ENCODE data around the gene SGCD.
"Not testable (repeated sequence)": the region's sequence is repeated elsewhere in the genome, so short reads cannot be mapped to it uniquely, and the experiment has no call there.

Gene SGCD

DNA sequence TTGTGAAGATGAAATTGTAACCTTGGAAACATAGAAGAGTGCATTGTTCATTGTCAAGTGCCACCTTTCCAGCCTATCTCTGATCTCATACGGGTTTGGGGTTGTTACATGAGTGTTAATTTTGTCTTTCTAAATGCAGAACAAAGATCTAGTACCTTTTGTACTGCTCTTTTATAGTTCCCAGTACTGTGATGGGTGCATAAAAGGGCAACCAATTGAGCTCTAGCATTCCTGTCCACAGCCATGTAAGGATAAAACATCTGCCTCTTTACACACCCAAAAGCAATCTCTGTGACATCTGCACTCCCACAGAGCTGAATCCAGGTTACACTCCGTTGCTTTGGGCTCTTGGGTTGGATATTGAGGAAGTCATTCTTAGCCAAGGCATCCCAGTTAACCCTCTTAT lies 255.2 kb downstream of the SGCD start:
- DNase-seq (ENCODE audit: low read depth): no peak

DNA sequence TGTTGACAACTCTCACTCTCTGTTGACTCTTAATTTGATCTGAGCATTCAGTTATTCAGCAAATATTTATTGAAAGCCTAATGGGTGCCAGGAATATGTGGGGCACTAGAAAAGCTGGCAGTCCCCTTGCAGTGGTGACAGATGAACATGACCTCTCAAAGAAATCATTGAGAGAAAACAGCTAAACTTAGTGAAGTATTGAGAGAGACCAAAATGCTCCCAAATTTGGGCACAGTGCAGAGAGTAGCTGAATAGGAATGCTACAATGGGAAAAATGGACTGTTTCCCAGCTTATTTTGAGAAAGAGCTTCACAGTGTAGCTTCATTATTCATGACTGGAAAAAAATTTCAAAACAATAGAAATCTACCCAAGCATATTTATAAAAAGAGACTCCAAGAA lies 257.9 kb downstream of the SGCD start:
- DNase-seq (ENCODE audit: low read depth): no peak

DNA sequence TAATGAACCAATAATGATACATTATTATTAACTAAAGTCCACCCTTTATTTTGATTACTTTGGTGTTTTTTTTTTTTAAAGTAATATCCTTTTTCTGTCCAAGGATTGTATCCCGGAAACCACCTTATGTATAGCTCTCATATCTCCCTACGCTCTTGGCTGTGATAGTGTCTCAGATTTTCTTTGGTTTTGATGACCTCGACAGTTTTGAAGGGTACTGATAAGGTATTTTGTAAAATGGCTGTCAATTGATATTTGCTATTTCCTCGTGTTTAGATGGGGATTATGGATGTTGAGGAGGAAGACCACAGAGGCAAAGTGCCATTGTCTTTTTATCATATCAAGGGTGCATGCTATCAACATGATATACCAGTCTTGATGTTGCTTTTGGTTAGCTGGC lies 259.0 kb downstream of the SGCD start:
- DNase-seq (ENCODE audit: low read depth): no peak

DNA sequence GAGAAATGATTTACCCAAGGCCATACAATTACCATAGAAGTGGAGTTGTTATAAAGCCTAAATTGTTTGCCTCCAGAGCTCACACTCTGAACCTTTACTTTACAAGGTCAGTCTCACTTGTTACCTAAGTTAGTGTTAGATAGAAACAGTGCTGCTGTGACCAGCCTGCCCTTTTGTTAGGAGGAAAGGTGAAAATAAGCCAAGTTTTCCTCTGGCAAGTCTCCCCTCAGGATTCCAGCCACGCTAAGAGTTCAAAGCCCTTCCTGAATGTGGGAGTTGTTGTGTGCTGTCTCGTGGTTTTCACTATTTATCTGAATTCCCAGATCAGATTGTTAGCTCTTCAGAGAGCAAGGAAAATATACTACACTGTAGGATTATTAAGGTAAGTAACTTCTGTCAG lies 260.0 kb downstream of the SGCD start:
- no peak for DNase-seq (ENCODE audit: low read depth)

DNA sequence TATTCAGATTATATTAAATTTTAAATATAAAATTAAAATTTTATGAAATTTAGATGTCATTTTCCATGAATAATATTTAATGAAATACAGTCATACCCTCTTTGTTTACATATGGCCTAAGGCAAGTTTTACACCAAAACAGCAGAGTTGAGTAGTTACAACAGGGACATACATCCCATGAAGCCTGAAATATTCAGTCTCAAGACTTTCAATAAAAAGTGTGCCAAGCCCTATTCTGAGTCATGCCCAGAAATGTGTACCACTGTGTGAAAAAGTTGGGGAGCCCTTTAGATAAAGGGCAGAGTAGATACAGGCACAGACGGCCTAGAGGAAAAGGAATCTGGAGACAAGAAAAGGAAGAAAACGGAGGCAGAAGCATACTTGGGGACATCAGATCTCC lies 261.3 kb downstream of the SGCD start:
- DNase-seq (ENCODE audit: low read depth): no peak

DNA sequence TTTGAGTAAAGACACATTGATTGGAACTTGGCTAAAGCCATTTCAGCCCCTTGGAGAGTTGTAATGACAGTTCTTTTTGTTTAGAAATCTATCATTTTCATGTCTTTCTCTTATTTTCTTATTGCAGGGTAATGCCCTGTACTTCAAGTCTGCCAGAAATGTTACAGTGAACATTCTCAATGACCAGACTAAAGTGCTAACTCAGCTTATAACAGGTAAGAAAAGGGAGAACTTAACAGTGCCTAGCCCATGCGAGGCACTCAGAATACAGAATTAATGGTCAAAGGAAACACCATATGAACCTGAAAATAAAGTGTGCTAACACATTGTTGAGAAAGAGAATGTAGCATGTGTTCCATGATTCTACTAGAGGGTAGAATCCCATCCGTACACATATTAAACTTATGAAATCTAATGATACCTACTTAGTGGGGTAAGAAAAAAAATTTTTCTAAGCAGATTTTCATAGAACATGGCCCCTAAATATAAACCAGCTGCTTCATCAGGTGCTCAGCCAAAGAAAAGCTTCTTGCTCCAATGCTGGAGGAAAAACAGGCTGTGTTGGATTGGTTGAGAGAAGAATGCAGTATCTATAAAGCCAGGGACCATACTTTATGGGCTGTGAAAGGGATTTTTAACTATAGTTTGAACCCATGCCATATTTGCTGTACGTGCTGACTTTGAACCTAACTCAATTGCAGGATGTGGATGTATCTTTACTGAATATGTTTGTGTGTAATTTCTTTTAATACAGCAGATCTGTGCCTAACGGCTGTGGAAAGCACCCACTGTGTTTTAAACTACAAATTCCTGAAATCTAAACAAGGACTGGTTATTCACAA lies 262.4 kb downstream of the SGCD start:
- no peak for DNase-seq (ENCODE audit: low read depth)

DNA sequence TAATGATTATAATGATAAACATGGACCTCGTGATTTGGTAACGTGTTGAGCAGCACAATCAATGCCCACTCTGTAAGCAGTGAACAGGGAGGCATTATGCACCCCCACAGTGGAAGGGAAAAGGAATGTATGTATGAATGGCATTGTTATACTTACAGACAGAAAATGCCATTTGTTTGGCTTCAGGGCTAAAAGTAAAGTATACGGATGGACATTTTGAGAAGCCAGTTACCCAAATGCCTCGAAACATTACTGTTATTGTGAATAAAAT lies 262.9 kb downstream of the SGCD start:
- DNase-seq (ENCODE audit: low read depth): no peak

DNA sequence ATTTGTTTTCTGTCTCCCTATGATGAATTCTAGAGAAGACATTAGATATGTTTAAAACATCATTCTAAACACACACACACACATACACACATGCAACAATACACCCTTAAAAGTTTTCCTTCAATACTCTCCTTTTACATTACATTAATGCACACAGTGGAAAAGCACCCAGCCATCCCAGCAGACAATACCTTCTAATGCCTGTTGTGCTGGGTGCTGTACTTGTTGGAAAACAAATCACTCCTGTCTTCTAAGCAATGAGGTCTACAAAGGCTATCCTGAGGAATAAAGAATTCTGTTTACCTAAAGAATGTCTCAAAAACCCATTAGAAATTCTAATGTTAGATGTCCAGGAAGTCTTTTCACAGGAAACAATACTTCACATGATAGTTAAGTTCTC lies 264.0 kb downstream of the SGCD start:
- no peak for DNase-seq (ENCODE audit: low read depth)

DNA sequence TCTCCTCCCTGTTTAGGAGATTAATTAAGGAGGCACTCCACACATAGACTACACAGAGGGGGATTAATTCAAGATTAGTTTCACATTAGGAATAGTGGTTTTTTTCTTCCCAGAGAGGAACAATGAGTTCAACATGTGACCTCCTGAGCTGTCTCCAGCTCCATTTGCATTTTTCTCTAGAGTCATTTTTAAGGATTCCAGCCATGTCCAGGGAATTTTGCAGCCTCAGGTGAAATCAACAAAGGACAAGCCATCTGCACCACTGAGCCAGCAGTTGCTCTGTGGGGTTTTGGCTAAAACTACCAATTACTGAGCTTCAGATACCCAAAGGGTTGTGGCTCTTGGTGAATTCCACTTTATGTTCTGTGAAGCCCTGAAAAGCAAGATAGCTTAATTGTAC lies 264.7 kb downstream of the SGCD start:
- DNase-seq (ENCODE audit: low read depth): no peak

DNA sequence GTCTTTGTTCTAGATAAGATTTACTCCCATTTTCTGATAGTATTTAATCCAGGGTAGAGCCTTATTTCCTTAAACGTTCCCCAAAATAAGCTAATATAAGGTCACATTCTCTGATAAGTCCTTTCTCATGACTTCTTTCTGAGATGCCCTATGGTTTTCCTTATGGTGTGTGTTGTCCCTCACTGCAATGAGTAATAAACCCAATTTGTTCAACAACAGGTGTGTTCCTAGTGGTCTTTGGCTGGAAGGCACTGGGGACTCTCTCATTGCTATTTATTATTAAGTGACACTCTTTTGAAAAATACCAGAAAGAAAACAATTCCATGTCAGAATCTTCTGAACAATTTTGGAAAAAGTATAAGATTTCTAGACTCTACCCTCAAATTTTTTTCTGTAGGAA lies 266.6 kb downstream of the SGCD start:
- DNase-seq (ENCODE audit: low read depth): no peak

DNA sequence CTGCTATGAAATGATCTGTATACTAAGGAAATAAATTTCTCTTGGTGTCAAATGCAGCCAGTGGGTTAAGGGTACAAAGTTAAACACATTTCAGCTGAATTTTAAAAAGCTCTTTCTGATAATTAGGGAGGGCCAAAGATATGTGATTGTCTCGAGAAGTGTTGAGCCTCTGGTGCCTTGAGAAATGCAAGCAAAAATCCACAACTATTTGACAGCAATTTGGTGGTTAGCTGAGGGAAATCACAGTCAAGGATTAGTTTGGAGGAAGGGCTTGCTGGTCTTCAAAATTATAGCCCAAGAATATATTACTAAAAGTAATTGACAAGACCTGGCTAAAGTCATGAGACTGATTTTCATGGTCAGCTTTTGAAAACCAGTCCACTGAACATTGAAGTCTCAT lies 267.4 kb downstream of the SGCD start:
- no peak for DNase-seq (ENCODE audit: low read depth)

DNA sequence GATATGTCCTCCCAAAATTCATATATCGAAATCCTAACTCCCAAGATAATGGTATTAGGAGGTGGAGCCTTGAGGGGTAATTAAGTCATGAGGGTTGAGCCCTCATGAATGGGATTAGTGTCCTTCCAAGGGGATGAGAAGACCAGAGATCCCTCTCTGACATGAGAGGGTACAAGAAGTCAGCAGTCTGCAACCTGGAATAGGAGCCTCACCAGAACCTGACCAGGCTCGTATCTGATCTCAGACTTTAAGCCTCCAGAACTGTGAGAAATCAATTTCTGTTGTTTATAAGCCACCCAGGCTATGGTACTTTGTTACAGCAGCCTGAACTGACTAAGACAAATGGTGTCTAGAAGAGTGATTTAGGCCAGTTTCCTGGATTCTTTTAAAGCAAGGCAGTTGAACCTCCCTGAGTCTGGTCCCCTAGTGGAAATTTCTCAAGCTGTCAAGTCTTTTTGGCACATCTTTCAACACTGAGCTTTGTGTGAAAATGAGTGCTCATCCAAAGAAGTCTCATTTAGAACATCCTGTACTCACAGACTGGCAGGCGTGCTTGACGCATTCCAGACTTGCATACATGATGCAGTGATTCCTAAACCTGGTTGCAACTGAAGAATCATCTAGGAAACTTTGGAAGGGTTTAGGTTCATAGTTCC lies 268.3 kb downstream of the SGCD start:
- DNase-seq (ENCODE audit: low read depth): no peak

DNA sequence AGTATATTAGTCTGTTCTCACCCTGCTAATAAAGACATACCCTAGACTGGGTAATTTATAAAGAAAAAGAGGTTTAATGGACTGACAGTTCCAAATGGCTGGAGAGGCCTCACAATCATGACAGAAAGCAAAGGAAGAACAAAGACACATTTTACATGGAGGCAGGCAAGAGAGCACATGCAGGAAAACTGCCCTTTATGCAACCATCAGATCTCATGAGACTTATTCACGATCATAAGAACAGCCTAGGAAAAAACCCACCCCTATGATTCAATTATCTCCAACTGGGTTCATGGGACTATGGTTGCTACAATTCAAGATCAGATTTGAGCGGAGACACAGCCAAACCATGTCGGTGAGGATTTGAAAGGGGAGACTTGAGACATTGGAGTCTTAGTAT lies 270.3 kb downstream of the SGCD start:
- DNase-seq (ENCODE audit: low read depth): no peak

DNA sequence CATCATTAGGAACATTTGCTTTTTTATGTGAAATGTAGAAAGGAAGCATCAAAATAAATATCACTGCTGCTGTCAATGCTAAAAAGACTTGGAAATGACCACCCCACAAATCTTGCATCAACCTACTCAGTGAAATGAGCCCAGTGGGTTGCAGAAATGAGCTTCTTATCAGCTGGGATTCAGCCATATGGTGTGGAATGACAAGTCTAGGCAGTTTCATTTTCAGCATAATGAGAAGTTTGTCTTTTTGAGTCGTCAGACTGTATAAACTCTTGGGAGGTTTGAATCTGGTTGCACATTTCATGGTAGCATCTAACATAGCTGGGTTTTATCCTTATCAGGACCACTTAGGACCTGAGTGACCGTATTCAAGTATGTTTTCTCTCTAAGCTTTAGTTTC lies 272.0 kb downstream of the SGCD start:
- no peak for DNase-seq (ENCODE audit: low read depth)

DNA sequence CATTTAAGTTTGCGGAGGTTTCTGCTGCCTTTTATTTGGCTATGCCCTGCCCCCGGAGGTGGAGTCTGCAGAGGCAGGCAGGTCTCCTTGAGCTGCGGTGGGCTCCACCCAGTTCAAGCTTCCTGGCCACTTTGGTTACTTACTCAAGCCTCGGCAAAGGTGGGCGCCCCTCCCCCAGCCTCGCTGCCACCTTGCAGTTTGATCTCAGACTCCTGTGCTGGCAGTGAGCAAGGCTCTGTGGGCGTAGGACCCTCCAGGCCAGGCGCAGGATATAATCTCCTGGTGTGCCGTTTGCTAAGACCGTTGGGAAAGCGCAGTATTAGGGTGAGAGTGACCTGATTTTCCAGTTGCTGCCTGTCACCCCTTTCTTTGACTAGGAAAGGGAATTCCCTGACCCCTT lies 283.6 kb downstream of the SGCD start:
- DNase-seq (ENCODE audit: low read depth): not testable (repeated sequence)

DNA sequence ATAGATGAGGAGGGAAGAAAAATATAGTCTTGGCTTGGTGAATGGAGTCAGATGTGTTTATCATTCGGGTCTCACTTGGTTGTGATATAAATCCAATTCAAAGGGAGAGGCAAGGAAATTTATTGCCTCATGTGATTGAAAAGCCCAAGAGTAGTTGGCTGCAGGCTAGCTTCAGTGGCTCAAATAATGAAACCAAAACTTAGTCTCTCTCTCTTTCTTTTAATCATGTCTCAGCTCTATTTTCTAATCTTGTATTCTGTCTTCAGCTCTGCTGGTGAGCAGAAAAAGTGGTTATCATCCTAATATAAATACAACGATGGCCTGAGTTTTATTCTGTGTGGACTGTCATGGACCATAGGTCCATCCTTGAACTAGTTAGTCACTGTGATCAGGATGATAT lies 288.9 kb downstream of the SGCD start:
- DNase-seq (ENCODE audit: low read depth): no peak

DNA sequence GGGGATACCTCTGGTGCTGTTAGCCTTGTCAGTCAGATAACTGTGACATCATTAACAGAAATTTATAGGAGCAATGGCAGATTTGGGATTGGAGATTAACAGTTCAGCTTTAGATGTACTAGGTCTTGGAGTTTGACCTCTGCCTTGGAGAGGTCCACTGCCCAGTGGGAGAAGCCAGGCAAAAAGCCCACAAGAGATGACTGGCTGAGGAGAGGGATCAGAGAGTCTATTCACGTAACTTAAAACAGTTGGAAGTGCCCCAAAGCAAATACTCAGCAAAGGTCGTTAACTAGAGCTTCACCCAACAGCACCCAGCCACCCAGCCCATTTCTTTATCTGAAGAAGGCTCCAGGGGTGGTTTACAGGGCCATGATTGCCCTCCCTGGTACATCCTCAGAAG lies 290.5 kb downstream of the SGCD start:
- no peak for DNase-seq (ENCODE audit: low read depth)

DNA sequence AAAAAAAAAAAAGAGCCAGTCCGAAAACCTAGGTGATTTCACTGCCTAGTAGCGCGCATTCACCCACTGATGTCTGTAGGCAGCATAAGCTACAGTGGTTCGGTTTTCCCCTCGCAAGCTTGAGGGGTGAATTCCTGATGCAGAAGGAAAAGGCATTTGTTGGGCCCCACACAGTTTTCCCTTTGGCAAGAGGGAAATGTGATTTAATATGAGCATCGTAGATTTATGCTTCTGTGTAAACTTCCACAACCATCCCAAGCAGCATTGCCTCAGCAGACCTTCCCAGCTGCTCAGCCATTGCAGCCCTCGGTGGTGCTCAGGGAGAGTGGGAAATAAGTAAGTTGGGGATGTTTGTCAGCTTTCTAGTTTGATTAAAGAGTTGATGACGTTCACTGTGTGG lies 291.6 kb downstream of the SGCD start:
- DNase-seq (ENCODE audit: low read depth): no peak

DNA sequence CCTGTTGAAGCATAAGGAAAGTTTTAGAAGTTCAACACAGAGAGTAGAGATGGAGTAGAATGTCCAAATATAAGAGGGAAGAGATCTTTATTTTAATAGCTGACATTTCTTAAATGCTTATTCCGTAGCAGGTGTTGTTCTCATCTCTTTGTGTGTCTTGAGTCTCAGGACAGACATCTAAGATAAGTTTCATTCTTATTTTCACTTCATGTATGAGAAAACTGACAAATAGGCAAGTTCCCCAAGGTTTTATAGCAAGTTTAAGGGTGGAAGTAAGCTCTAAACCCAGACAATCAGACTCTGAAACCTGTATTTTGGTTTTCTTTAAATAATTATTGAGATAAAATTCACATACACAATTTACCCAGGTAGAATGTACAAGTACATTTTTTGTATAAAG lies 294.8 kb downstream of the SGCD start:
- DNase-seq (ENCODE audit: low read depth): no peak

DNA sequence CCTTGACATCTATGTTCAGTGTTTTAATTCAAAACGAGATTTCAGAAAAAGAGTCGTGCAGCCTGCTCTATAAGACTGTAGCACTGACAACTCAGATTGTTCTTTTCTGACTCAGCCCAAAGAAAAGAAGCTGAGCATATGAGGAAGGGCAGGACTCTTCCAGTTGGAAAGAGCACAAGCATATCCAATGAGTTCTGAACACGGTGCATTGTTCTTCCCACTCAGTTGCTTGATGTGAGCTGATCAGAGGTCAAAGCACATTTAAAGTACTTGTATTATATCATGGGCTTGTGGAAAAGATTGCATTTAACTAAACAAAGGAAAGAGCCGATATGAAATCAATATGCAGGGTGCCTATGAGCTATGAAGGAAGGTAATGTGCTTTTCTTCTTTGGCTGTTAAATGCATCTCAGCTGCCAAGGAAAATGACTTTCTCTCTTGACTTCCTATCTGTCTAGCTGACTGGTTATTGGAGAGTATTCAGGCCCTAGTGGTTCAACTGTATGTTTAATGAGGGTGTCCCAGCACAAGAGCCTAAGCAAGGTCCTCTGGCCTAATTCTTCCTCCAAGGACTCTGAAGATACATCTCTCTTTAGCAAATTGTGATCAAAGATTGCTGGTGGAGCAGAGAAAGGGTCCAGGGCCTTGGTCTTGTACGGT lies 296.5 kb downstream of the SGCD start:
- no peak for DNase-seq (ENCODE audit: low read depth)

DNA sequence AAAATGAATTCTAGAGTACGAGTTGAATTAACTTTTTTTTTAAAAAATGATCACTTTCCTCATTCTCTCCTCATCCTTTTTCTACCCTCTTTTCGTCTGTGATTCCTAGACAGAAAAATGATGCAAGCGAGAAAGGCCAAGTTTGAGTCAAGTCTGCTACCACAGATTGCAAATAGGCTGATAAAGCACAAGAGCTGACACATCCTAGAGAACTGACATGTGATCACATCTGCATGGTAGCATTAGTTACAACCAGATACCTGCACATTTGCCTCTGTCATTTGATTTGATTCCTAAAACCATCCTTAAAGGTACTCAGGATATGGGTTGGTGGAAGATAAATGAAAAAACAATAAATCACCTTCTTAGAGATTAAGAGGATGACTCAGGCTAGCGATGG lies 297.7 kb downstream of the SGCD start:
- DNase-seq (ENCODE audit: low read depth): no peak

DNA sequence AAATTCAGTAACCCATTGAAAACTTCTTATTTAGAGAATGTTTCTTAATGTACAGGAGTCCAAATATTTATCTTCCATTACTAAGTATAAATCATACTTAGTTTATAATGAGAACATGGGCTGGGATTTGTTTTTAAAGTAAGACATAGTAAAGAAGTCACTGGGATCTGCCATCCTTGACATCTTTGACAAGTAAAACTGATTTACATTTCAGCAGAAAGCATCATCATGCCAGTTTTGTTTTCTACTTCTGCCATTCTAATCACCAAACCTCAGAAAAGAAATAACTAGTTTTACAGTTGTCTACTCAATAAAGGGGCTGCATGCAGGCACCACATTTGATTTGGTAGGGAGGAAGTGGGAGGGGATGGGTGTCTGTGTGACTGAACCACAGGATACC lies 301.5 kb downstream of the SGCD start:
- DNase-seq (ENCODE audit: low read depth): no peak

DNA sequence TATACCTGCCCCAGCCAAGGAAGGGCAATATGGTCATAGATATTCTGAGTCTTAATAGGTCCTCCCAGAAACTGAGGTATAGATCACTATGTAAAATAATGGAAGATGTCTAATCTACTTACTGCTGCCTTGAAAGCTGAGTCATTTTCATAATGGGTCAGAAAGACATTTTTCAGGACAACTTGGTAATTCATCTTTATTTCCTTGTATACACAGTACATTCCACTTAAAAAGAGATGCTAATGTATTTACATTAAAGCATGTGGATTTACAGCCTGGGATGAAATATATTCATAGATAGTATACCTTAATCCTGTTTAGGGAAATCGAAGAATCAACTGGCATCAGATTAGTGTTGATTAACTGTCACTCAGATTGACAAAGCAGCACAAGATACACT lies 304.0 kb downstream of the SGCD start:
- no peak for DNase-seq (ENCODE audit: low read depth)

DNA sequence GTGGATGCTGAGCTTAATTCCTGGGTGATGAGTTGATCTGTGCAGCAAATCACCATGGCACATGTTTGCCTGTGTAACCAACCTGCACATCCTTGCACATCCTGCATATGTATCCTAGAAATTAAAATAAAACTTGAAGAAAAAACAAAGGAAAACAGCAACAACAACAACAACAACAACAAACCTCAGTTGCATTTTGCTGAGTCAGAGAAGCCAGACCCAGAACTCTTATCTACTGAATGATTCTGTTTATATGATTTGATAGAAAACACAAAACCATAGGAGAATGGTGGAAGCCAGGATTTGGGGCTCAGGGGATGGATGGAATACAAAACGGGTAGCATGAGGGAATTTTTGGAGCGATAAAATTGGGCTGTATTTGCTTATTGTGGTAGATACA lies 307.3 kb downstream of the SGCD start:
- DNase-seq (ENCODE audit: low read depth): no peak

Data from T follicular helper cell (primary cell).